Ovary (tissue), 9 donors: ENCODE data around the gene IL4I1. TPM values are rescaled to one million over a fixed set of nuclear protein-coding genes. Genes with fewer than 3 reads are reported as not detected.

Experiments used
- DNase-seq, 5 donors: peaks; one replicate each; pipeline ENCODE4 v3.0.0-alpha.2; 2019 to 2020
- H3K27ac ChIP-seq, 2 donors: fragments of 200-600 bp; one replicate each; pipeline versions ENCODE4 v1.5.1 to v1.8.0; 2019 to 2022
- H3K27me3 ChIP-seq: fragments of 200-600 bp; one replicate; pipeline ENCODE4 v1.8.0; 2022
- H3K36me3 ChIP-seq: fragments of 200-600 bp; sonication (generic); one replicate; pipeline ENCODE4 v1.5.1; 2019
- H3K4me1 ChIP-seq: one replicate; pipeline ENCODE4 v1.8.1; 2013; ENCODE audit warnings: mild to moderate bottlenecking, moderate library complexity; ENCODE audit not compliant: insufficient read depth
- H3K4me3 ChIP-seq: fragments of 200-600 bp; sonication (generic); one replicate; pipeline ENCODE4 v1.5.1; 2017
- H3K9me3 ChIP-seq, 2 donors: fragments of 200-600 bp in 1 of 2; sonication (generic) in 1 of 2; one replicate each; pipeline versions ENCODE4 v1.5.1 to v1.8.1; 2013 to 2019; ENCODE audit warnings: mild to moderate bottlenecking in 1 of 2, moderate library complexity in 1 of 2
- EP300 ChIP-seq: sonication (generic); formaldehyde crosslinking; IDR thresholded peaks from one replicate; pipeline ENCODE4 v1.6.1; 2017; ENCODE audit warnings: antibody characterized with exemption
- POLR2A ChIP-seq: fragments of 450-650 bp; IDR thresholded peaks from one replicate; pipeline ENCODE4 v1.6.1; 2017; ENCODE audit warnings: antibody characterized with exemption, mild to moderate bottlenecking, moderate library complexity
- WGBS, 3 donors: extraction: QIAGEN DNeasy Blood & Tissue Kit in 1 of 3; methylation state at CpG; one replicate each; pipeline versions ENCODE4 v1.1.5 to v1.1.7; 2013 to 2017; 5-methylcytosine and 5-hydroxymethylcytosine counted together
- intact Hi-C, 4 donors: fragments of 100-400 bp; cut with DNase I; formaldehyde crosslinking; loops; one replicate each; pipeline versions ENCODE4 v1.11.0 to v1.15.1; 2022 to 2023
- polyA plus RNA-seq, 2 donors: library from polyadenylated mRNA; stranded (reverse); fragments of 200-250 nt in 1 of 2; fragments of 350-450 nt in 1 of 2; fragmentation: Illumina TruSeq in 1 of 2; extraction: RNeasy Lipid Tissue Mini Kit (QIAGEN cat#74804) in 1 of 2; gene quantifications; one replicate each; pipeline ENCODE4 v1.2.3, GENCODE V29; 2013 to 2014
- total RNA-seq, 7 donors: library from RNA; depleted of rRNA in 2 of 7; stranded (reverse); fragments of >200 nt in 2 of 7; fragmentation: NEBNext Ultra II Directional in 3 of 7; extraction: Animal tissue kit (Norgen Biotek cat#: 25700) in 3 of 7; gene quantifications; one replicate each; pipeline versions ENCODE4 v1.1.0 to v1.2.4, GENCODE V29; 2016 to 2023
- TF ChIP-seq, protein P1 (sequence below), 3 donors: fragments of 450-650 bp in 2 of 3; fragments of 200-600 bp in 1 of 3; IDR thresholded peaks; one replicate each; pipeline versions ENCODE4 v1.5.1 to v1.8.0; 2016 to 2022; ENCODE audit warnings: antibody characterized with exemption in 3 of 3, mild to moderate bottlenecking in 1 of 3
- donor health status: DM: no; HTN: no; CAD: no; lungs with moderate emphysema.
- donor health status: DM: no; HTN: no; CAD: no.
- donor health status: Bipolar disorder and iron deficiency.
- donor health status: DM: yes; HTN: yes; CAD: no.
- donor health status: DM: no; HTN: no; CAD: no.
- donor health status: DM: yes; HTN: yes; CAD: no.

Gene IL4I1
- total and polyA plus RNA-seq, 9 donors = 0.24 to 4.3 (median 1.0) TPM; not detected in 1

DNA sequence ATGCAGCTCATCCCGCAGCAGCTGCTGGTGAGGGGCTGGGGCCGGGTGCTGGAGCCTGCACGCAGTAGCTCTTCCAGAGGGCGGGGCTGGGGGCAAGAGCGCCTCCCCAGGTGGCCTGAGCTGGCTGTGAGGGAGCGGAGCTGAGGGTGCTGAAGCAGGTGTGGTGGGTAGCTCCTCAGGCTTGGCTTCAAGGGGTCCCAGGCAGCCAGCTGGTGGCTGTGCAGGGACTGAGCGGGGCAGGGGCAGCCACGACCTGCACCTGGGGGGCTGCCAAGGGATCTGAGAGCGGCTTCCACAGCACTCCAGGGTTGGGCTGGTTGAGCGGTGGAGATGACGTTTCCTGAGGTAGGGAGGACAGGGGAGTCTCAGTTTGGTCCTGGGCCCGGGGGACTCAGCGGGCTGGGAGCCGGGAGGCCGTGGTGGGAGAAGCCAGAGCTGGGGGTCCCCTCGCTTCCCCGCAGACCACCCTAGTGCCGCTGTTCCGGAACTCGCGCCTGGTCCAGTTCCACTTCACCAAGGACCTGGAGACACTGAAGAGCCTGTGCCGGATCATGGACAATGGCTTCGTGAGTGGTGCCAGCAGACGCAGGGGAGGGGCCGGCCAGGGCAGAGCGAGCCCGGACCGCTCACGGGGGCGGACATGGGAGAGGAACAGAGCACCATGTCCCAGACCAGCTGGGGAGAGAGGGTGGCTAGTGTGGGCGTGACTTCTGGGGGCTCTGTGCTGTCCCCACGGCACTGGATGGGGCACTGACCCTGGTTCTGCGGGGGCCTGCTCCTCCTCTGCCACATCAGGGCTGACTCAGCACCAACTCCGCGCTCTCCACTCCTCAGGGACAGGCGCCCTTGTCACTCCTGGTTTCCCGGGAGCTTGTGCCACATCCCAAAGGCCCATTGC is 38.4 kb downstream of the IL4I1 start:
- Histone ChIP-seq H3K36me3 (no peaks in the 10 kb centered on the region), H3K27ac (no peak overlapping the region), H3K9me3 (no peaks in the 10 kb centered on the region), H3K4me1 (peaks cover 7% of the 10 kb centered on the region), H3K27me3 (no peaks in the 10 kb centered on the region), H3K4me3 (no peak overlapping the region)
- intact Hi-C loops = loop anchor here in 1 of 4 donors (5.0 kb wide), 1 partner anchor 36 kb away; no protein-coding TSS in a partner anchor
- peak in 3 of 5 donors; percentile 33 to 55 (median 43) for DNase-seq
- no peak for TF ChIP-seq EP300
- no peak for TF ChIP-seq POLR2A
- TF ChIP-seq, protein P1, sequence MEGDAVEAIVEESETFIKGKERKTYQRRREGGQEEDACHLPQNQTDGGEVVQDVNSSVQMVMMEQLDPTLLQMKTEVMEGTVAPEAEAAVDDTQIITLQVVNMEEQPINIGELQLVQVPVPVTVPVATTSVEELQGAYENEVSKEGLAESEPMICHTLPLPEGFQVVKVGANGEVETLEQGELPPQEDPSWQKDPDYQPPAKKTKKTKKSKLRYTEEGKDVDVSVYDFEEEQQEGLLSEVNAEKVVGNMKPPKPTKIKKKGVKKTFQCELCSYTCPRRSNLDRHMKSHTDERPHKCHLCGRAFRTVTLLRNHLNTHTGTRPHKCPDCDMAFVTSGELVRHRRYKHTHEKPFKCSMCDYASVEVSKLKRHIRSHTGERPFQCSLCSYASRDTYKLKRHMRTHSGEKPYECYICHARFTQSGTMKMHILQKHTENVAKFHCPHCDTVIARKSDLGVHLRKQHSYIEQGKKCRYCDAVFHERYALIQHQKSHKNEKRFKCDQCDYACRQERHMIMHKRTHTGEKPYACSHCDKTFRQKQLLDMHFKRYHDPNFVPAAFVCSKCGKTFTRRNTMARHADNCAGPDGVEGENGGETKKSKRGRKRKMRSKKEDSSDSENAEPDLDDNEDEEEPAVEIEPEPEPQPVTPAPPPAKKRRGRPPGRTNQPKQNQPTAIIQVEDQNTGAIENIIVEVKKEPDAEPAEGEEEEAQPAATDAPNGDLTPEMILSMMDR (IDR thresholded peaks at IDR 0.05) = no peak
- 69 to 79% (median 72%) methylated on average over 37 of the region's 37 CpGs for WGBS, 3 donors

DNA sequence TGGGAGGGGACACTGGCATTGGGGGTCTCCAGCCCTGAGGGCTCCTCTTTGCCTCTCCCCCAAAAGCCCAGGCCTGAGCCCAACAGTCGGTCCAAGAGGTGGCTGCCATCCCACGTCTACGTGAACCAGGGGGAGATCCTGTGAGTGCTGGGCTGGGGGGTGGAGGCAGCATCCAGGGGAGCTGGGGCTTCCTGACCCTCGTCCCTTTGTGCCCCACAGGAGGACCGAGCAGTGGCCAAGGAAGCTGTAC is 38.9 kb downstream of the IL4I1 start:
- intact Hi-C loops = loop anchor here in 1 of 4 donors (5.0 kb wide), 1 partner anchor 35 kb away; no protein-coding TSS in a partner anchor
- DNase-seq = no peak
- TF ChIP-seq POLR2A = no peak
- Histone ChIP-seq H3K9me3 (no peaks in the 10 kb centered on the region), H3K27me3 (no peaks in the 10 kb centered on the region), H3K4me3 (no peak overlapping the region), H3K36me3 (no peaks in the 10 kb centered on the region), H3K27ac (no peak overlapping the region), H3K4me1 (peaks cover 7% of the 10 kb centered on the region)
- 72 to 84% (median 74%) methylated on average over 5 of the region's 5 CpGs for WGBS, 3 donors

DNA sequence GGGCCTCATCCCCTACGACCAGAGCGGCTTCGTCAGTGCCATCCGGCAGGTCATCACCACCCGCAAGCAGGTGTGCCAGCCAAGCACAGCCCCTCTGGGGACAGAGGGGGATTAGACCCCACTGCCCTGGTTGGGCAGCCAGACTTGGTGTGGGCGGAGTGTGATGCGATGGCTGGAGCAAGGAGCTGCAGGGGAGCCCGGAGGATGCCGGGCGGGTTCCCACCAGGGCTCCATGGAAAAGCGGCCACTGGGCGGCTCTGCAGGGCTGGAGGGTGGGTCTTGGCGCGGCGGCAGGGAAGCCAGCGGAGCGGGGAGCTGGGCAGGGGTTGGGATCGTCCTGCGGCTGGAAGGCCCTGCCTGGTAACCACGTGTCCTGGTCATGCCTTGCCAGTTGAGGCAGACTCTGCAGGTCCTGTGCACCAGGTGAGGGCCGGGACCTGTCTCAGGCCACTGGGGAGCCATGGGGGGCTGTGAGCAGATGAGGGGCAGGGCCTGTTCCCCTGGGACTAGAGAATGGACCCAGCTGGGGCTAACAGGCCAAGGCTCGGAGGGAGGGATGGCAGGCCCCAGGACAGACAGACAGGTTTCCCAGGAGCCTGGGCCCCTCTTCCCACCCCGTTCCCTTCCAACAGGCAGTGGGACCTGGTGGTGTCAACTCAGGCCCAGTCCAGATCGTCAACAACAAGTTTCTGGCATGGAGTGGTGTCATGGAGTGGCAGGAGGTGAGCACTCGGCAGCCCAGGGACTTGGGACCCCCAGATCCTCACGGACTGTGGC is 39.4 kb downstream of the IL4I1 start:
- TF ChIP-seq, protein P1 (IDR thresholded peaks at IDR 0.05) = no peak
- TF ChIP-seq EP300 = no peak
- TF ChIP-seq POLR2A = no peak
- intact Hi-C loops = loop anchor here in 1 of 4 donors (5.0 kb wide), 1 partner anchor 35 kb away; no protein-coding TSS in a partner anchor
- peaks cover 6% of the 10 kb centered on the region for H3K4me1 ChIP-seq
- no peak overlapping the region for H3K4me3 ChIP-seq
- H3K27ac ChIP-seq = no peak overlapping the region
- no peaks in the 10 kb centered on the region for H3K27me3 ChIP-seq
- H3K36me3 ChIP-seq = no peaks in the 10 kb centered on the region
- DNase-seq = peak in 3 of 5 donors; percentile 11 to 45 (median 38)
- WGBS, 3 donors = 82 to 89% (median 84%) methylated on average over 25 to 26 of the region's 26 CpGs
- no peaks in the 10 kb centered on the region for H3K9me3 ChIP-seq

DNA sequence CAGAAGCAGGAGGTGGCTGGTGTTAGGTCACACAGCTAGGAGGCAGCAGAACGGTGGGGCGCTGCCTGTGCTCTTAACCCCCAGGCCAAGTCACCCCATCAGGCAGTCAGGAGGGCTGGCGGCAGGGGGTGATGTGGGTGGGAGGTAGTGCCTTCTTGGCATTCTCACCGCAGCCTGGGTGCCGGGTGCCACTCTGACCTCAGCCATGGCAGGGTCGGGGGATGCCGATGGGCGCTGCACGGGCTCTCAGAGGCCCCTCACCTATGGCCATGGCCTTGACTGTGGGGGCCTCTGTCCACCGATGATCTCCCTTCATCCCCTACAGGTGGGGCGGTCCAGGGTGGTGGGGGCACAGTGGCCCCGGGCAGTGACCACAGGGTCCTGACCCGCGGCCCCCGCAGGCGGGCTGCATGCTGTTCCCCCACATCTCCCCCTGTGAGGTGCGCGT is 40.1 kb downstream of the IL4I1 start:
- no peak overlapping the region for H3K27ac ChIP-seq
- H3K36me3 ChIP-seq = no peaks in the 10 kb centered on the region
- no peak overlapping the region for H3K4me3 ChIP-seq
- peaks cover 8% of the 10 kb centered on the region for H3K4me1 ChIP-seq
- peak in 3 of 5 donors; percentile 27 to 45 (median 37) for DNase-seq
- intact Hi-C loops = loop anchor here in 1 of 4 donors (5.0 kb wide), 1 partner anchor 34 kb away; no protein-coding TSS in a partner anchor
- TF ChIP-seq, protein P1 (IDR thresholded peaks at IDR 0.05) = no peak
- TF ChIP-seq POLR2A = no peak
- TF ChIP-seq EP300 = no peak
- H3K9me3 ChIP-seq = no peaks in the 10 kb centered on the region
- WGBS, 3 donors = 76 to 83% (median 79%) methylated on average over 14 to 18 of the region's 18 CpGs
- no peaks in the 10 kb centered on the region for H3K27me3 ChIP-seq
